Mucosa of descending colon (tissue), 3 donors: ENCODE measurements around the gene NLRP8. TPM values are rescaled to one million over a fixed set of nuclear protein-coding genes. Genes with fewer than 3 reads are reported as not detected.

Experiments used
- ATAC-seq: fragments of 200-7000 bp; cut with Tn5 transposase; one replicate; pipeline ENCODE4 v1.9.1; 2020; ENCODE audit warnings: mild to moderate bottlenecking, moderate library complexity
- DNase-seq, 3 donors: peaks; one replicate each; pipeline ENCODE4 v3.0.0-alpha.2; 2020
- H3K36me3 ChIP-seq: fragments of 200-600 bp; one replicate; pipeline ENCODE4 v1.8.0; 2021; ENCODE audit warnings: low read depth, mild to moderate bottlenecking
- H3K4me1 ChIP-seq: fragments of 200-600 bp; one replicate; pipeline ENCODE4 v1.8.0; 2021; ENCODE audit warnings: low read depth, mild to moderate bottlenecking
- H3K4me3 ChIP-seq: fragments of 200-600 bp; one replicate; pipeline ENCODE4 v1.8.0; 2021; ENCODE audit warnings: mild to moderate bottlenecking
- H3K9me3 ChIP-seq: fragments of 200-600 bp; one replicate; pipeline ENCODE4 v1.8.0; 2021; ENCODE audit warnings: mild to moderate bottlenecking
- CTCF ChIP-seq: fragments of 200-600 bp; IDR thresholded peaks from one replicate; pipeline ENCODE4 v1.8.0; 2022; ENCODE audit warnings: antibody characterized with exemption, mild to moderate bottlenecking
- intact Hi-C, 2 donors: fragments of 100-400 bp; cut with DNase I in 1 of 2; cut with micrococcal nuclease in 1 of 2; formaldehyde crosslinking; loops; one replicate each; pipeline versions ENCODE4 v1.11.0 to v1.11.1; 2022; cut with DNase I, micrococcal nuclease
- total RNA-seq, 3 donors: library from RNA; stranded (reverse); fragmentation: NEBNext Ultra II Directional in 2 of 3; extraction: Animal tissue kit (Norgen Biotek cat#: 25700) in 2 of 3; gene quantifications; one replicate each; pipeline versions ENCODE4 v1.2.1 to v1.2.4, GENCODE V29; 2021 to 2023
- donor health status: DM: no; HTN: no; CAD: no; lungs with moderate emphysema.
- donor health status: DM: no; HTN: no; CAD: no.
- donor health status: DM: no; HTN: yes; CAD: no.

NLRP8 gene
- total RNA-seq, 3 donors from 2014 or later = not detected

GRCh38 chr19:56026769-56027168 is 79.1 kb downstream of the NLRP8 start:
- intact Hi-C loops = no loop called here
- Histone ChIP-seq H3K4me1 (no peaks in the 10 kb centered on the region), H3K4me3 (no peak overlapping the region), H3K9me3 (no peaks in the 10 kb centered on the region), H3K36me3 (no peaks in the 10 kb centered on the region)
- no peak for ATAC-seq
- DNase-seq = no peak
- no peak for TF ChIP-seq CTCF

Other genes starting within 250 kb of the NLRP8 start
- not detected for gene NLRP9, start 209.4 kb upstream of the NLRP8 start, total RNA-seq
- gene RFPL4A, start 188.7 kb upstream of the NLRP8 start, total RNA-seq = not detected
- under 1 TPM in 1 of 3 donors, not detected in 2; 0.35 TPM for gene RFPL4AL1, start 178.7 kb upstream of the NLRP8 start, total RNA-seq
- gene NLRP11, start 115.8 kb upstream of the NLRP8 start, total RNA-seq = under 1 TPM in 1 of 3 donors, not detected in 2; 0.12 TPM
- gene NLRP4, start 111.3 kb upstream of the NLRP8 start, total RNA-seq = not detected
- gene NLRP13, start 15.5 kb upstream of the NLRP8 start, total RNA-seq = not detected
- not detected for gene NLRP5, start 38.9 kb downstream of the NLRP8 start, total RNA-seq
- gene ZNF787, start 173.5 kb downstream of the NLRP8 start, total RNA-seq = 10 to 100 TPM; 49.1 to 61.2 (median 56.1) TPM
- 10 to 100 TPM; 28.2 to 48.3 (median 29.6) TPM for gene ZNF444, start 193.5 kb downstream of the NLRP8 start, total RNA-seq
- gene GALP, start 228.2 kb downstream of the NLRP8 start, total RNA-seq = not detected
- not detected for gene ZSCAN5B, start 250.0 kb downstream of the NLRP8 start, total RNA-seq